Liver (tissue), 9 donors: Measurements from ENCODE around the gene SH3RF3. TPM values are rescaled to one million over a fixed set of nuclear protein-coding genes. Genes with fewer than 3 reads are reported as not detected.

Experiments
- DNase-seq: peaks from one replicate; pipeline ENCODE4 v3.0.0-alpha.2; 2017; ENCODE audit warnings: low spot score
- H3K27ac ChIP-seq, 2 donors: one replicate each; pipeline ENCODE4 v1.7.0; 2013; ENCODE audit warnings: inconsistent platforms in 2 of 2, low read length in 2 of 2, control low read depth in 1 of 2, low read depth in 1 of 2, mild to moderate bottlenecking in 1 of 2
- H3K27me3 ChIP-seq, 4 donors: one replicate each; pipeline versions ENCODE4 v1.6.1 to v1.7.0; 2013; ENCODE audit warnings: low read length in 3 of 4, inconsistent platforms in 1 of 4, mild to moderate bottlenecking in 1 of 4, moderate library complexity in 1 of 4; ENCODE audit not compliant: control insufficient read depth in 4 of 4, insufficient read depth in 4 of 4
- H3K36me3 ChIP-seq, 4 donors: one replicate each; pipeline versions ENCODE4 v1.6.1 to v1.7.0; 2013; ENCODE audit warnings: low read length in 3 of 4, mild to moderate bottlenecking in 3 of 4, low read depth in 1 of 4, moderate library complexity in 1 of 4; ENCODE audit not compliant: control insufficient read depth in 4 of 4, insufficient read depth in 3 of 4
- H3K4me1 ChIP-seq, 4 donors: one replicate each; pipeline versions ENCODE4 v1.6.1 to v1.7.0; 2013; ENCODE audit warnings: low read length in 3 of 4, mild to moderate bottlenecking in 3 of 4, moderate library complexity in 1 of 4; ENCODE audit not compliant: control insufficient read depth in 4 of 4, insufficient read depth in 4 of 4
- H3K4me3 ChIP-seq, 3 donors: one replicate each; pipeline versions ENCODE4 v1.6.1 to v1.7.0; 2013; ENCODE audit warnings: low read length in 3 of 3, control low read depth in 1 of 3, low read depth in 1 of 3, mild to moderate bottlenecking in 1 of 3
- H3K9ac ChIP-seq, 2 donors: one replicate each; pipeline ENCODE4 v1.7.0; 2013; ENCODE audit warnings: low read length in 2 of 2, mild to moderate bottlenecking in 2 of 2, moderate library complexity in 2 of 2, control low read depth in 1 of 2, low read depth in 1 of 2
- H3K9me3 ChIP-seq, 4 donors: one replicate each; pipeline versions ENCODE4 v1.6.1 to v1.7.0; 2013; ENCODE audit warnings: low read length in 3 of 4; ENCODE audit not compliant: control insufficient read depth in 4 of 4
- EGR1 ChIP-seq, 2 donors: IDR thresholded peaks; 2 replicates each; pipeline ENCODE4 v1.6.1; 2016 to 2018; ENCODE audit warnings: antibody characterized with exemption in 2 of 2, low read depth in 2 of 2
- FOXA1 ChIP-seq: IDR thresholded peaks from 2 replicates; pipeline ENCODE4 v1.6.1; 2016; ENCODE audit warnings: antibody characterized with exemption
- FOXA2 ChIP-seq: IDR thresholded peaks from 2 replicates; pipeline ENCODE4 v1.6.1; 2016; ENCODE audit warnings: antibody characterized with exemption
- GABPA ChIP-seq, 2 donors: IDR thresholded peaks in 1 of 2; conservative IDR thresholded peaks in 1 of 2; 2 replicates each; pipeline ENCODE4 v1.6.1; 2016; ENCODE audit warnings: antibody characterized with exemption in 2 of 2, mild to moderate bottlenecking in 1 of 2, moderate library complexity in 1 of 2
- HNF4A ChIP-seq, 2 donors: conservative IDR thresholded peaks; 2 replicates each; pipeline ENCODE4 v1.6.1; 2016; ENCODE audit warnings: antibody characterized with exemption in 2 of 2, mild to moderate bottlenecking in 2 of 2
- HNF4G ChIP-seq: IDR thresholded peaks from 2 replicates; pipeline ENCODE4 v1.6.1; 2016; ENCODE audit warnings: antibody characterized with exemption
- JUND ChIP-seq, 2 donors: IDR thresholded peaks; 2 replicates each; pipeline ENCODE4 v1.6.1; 2016; ENCODE audit warnings: antibody characterized with exemption in 2 of 2
- NR2F2 ChIP-seq: IDR thresholded peaks from 2 replicates; pipeline ENCODE4 v1.6.1; 2016; ENCODE audit warnings: antibody characterized with exemption
- RAD21 ChIP-seq, 2 donors: IDR thresholded peaks; 2 replicates each; pipeline ENCODE4 v1.6.1; 2016; ENCODE audit warnings: antibody characterized with exemption in 2 of 2, mild to moderate bottlenecking in 2 of 2
- RXRA ChIP-seq, 2 donors: IDR thresholded peaks; 2 replicates each; pipeline ENCODE4 v1.6.1; 2017 to 2018; ENCODE audit warnings: antibody characterized with exemption in 2 of 2, mild to moderate bottlenecking in 1 of 2
- SP1 ChIP-seq: IDR thresholded peaks from 2 replicates; pipeline ENCODE4 v1.6.1; 2018; ENCODE audit warnings: antibody characterized with exemption, mild to moderate bottlenecking
- TAF1 ChIP-seq: conservative IDR thresholded peaks from 2 replicates; pipeline ENCODE4 v1.6.1; 2016; ENCODE audit warnings: antibody characterized with exemption, mild to moderate bottlenecking
- YY1 ChIP-seq: IDR thresholded peaks from 2 replicates; pipeline ENCODE4 v1.6.1; 2016; ENCODE audit warnings: antibody characterized with exemption, mild to moderate bottlenecking
- WGBS: extraction: QIAGEN DNeasy Blood & Tissue Kit; methylation state at CpG from one replicate; pipeline ENCODE4 v1.1.7; 2013; 5-methylcytosine and 5-hydroxymethylcytosine counted together
- polyA plus RNA-seq, 2 donors: library from polyadenylated mRNA; stranded (reverse) in 1 of 2; unstranded in 1 of 2; fragments of 200-250 nt in 1 of 2; fragments of >200 nt in 1 of 2; fragmentation: Nextera tagmentation in 1 of 2; extraction: Ambion mirVana in 1 of 2; gene quantifications; one replicate each; pipeline versions ENCODE4 v1.2.1 to v1.2.3, GENCODE V29; 2013 to 2015
- total RNA-seq, 2 donors: library from RNA; depleted of rRNA; stranded (reverse); fragments of >200 nt; gene quantifications; one replicate each; pipeline ENCODE4 v1.2.3, GENCODE V29; 2014
- TF ChIP-seq, protein P1 (sequence below): IDR thresholded peaks from 2 replicates; pipeline ENCODE4 v1.6.1; 2016; ENCODE audit warnings: antibody characterized with exemption
- TF ChIP-seq, protein P2 (sequence below): fragments of 150-350 bp; IDR thresholded peaks from 2 replicates; pipeline ENCODE4 v1.5.1; 2017; ENCODE audit warnings: improper control_type of control experiment, low read depth, low read length; ENCODE audit not compliant: missing input control
- TF ChIP-seq, protein P3 (sequence below): IDR thresholded peaks from 2 replicates; pipeline ENCODE4 v1.6.1; 2016; ENCODE audit warnings: antibody characterized with exemption
- TF ChIP-seq, protein P4 (sequence below): IDR thresholded peaks from 2 replicates; pipeline ENCODE4 v1.6.1; 2016; ENCODE audit warnings: antibody characterized with exemption
- TF ChIP-seq, protein P5 (sequence below): IDR thresholded peaks from 2 replicates; pipeline ENCODE4 v1.6.1; 2016; ENCODE audit warnings: antibody characterized with exemption, mild to moderate bottlenecking
- donor health status: healthy.
- donor health status: healthy.
- donor health status: healthy.
- donor health status: healthy.
- donor health status: healthy.

The SH3RF3 gene
- total and polyA plus RNA-seq, 4 donors = 0.11 to 1.0 (median 0.54) TPM

DNA sequence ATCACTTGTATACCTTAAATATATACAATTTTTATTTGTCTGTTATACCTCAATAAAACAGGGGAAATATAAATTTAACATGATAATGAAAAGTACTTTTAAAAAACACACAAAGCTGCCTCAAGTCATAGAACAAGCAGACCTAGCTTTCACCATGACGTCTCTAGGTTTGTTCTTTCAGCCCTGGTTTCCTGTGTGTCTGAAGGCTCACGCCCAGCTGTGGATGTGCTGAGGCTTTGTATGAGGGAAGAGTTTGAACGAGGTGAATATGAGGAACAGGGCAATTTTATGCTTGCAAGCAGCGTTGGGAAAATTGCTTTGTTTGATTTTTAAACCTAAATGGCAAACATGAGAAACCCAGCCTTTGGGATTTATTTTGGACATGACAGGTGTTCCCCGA lies 15.3 kb downstream of the SH3RF3 start:
- Histone ChIP-seq H3K9ac (no peak overlapping the region), H3K4me3 (no peak overlapping the region)
- 74% methylated on average over 5 of the region's 5 CpGs for WGBS

DNA sequence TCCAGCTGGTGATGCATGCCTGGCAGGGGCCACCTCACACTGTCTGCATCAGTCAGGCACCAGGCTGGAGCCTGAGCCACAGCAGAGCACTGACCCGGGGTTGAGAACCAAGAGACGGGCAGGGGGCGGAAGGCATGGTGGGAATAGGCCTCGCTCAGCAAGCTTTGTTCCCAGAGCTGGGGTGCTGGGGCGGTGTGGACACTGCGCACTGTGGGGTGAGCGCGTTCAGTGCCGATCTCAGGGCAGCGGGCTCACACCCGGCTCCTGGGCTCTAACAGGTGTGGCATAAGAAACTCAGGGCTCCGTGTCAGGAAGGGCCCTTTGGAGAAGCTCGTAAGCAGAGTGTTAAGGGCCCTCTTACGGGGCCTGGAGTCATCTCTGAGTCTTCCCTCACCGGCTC lies 15.7 kb downstream of the SH3RF3 start:
- WGBS = 96% methylated on average over 15 of the region's 15 CpGs
- no peak for DNase-seq
- Histone ChIP-seq H3K36me3 (no peaks in the 10 kb centered on the region), H3K27ac (no peak overlapping the region), H3K9me3 (no peaks in the 10 kb centered on the region), H3K27me3 (no peaks in the 10 kb centered on the region), H3K9ac (no peak overlapping the region), H3K4me1 (no peaks in the 10 kb centered on the region), H3K4me3 (no peak overlapping the region)
- no peak for TF ChIP-seq GABPA (IDR thresholded peaks at IDR 0.05 in 1 of 2, conservative IDR thresholded peaks at IDR 0.05 in 1 of 2)
- no peak for TF ChIP-seq HNF4A (conservative IDR thresholded peaks at IDR 0.05)
- TF ChIP-seq YY1 = no peak
- no peak for TF ChIP-seq NR2F2
- no peak for TF ChIP-seq JUND (IDR thresholded peaks at IDR 0.05)
- TF ChIP-seq, protein P1, sequence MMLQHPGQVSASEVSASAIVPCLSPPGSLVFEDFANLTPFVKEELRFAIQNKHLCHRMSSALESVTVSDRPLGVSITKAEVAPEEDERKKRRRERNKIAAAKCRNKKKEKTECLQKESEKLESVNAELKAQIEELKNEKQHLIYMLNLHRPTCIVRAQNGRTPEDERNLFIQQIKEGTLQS = no peak
- TF ChIP-seq HNF4G = no peak
- TF ChIP-seq RAD21 (IDR thresholded peaks at IDR 0.05) = no peak
- TF ChIP-seq, protein P2, sequence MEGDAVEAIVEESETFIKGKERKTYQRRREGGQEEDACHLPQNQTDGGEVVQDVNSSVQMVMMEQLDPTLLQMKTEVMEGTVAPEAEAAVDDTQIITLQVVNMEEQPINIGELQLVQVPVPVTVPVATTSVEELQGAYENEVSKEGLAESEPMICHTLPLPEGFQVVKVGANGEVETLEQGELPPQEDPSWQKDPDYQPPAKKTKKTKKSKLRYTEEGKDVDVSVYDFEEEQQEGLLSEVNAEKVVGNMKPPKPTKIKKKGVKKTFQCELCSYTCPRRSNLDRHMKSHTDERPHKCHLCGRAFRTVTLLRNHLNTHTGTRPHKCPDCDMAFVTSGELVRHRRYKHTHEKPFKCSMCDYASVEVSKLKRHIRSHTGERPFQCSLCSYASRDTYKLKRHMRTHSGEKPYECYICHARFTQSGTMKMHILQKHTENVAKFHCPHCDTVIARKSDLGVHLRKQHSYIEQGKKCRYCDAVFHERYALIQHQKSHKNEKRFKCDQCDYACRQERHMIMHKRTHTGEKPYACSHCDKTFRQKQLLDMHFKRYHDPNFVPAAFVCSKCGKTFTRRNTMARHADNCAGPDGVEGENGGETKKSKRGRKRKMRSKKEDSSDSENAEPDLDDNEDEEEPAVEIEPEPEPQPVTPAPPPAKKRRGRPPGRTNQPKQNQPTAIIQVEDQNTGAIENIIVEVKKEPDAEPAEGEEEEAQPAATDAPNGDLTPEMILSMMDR = no peak
- TF ChIP-seq, protein P3, sequence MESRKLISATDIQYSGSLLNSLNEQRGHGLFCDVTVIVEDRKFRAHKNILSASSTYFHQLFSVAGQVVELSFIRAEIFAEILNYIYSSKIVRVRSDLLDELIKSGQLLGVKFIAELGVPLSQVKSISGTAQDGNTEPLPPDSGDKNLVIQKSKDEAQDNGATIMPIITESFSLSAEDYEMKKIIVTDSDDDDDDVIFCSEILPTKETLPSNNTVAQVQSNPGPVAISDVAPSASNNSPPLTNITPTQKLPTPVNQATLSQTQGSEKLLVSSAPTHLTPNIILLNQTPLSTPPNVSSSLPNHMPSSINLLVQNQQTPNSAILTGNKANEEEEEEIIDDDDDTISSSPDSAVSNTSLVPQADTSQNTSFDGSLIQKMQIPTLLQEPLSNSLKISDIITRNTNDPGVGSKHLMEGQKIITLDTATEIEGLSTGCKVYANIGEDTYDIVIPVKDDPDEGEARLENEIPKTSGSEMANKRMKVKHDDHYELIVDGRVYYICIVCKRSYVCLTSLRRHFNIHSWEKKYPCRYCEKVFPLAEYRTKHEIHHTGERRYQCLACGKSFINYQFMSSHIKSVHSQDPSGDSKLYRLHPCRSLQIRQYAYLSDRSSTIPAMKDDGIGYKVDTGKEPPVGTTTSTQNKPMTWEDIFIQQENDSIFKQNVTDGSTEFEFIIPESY = no peak
- no peak for TF ChIP-seq TAF1

More for the DNA sequence above, 15.3 kb downstream of the SH3RF3 start:
- Histone ChIP-seq H3K27me3 (no peaks in the 10 kb centered on the region), H3K36me3 (no peaks in the 10 kb centered on the region), H3K27ac (no peak overlapping the region), H3K4me1 (no peaks in the 10 kb centered on the region), H3K9me3 (no peaks in the 10 kb centered on the region)
- DNase-seq = no peak
- TF ChIP-seq, protein P4, sequence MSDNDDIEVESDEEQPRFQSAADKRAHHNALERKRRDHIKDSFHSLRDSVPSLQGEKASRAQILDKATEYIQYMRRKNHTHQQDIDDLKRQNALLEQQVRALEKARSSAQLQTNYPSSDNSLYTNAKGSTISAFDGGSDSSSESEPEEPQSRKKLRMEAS = no peak
- TF ChIP-seq FOXA2 (no peak), GABPA (IDR thresholded peaks at IDR 0.05 in 1 of 2, conservative IDR thresholded peaks at IDR 0.05 in 1 of 2) (no peak), YY1 (no peak), JUND (IDR thresholded peaks at IDR 0.05) (no peak), SP1 (no peak), RAD21 (IDR thresholded peaks at IDR 0.05) (no peak), FOXA1 (no peak), EGR1 (IDR thresholded peaks at IDR 0.05; ENCODE audit: low read depth in 2 of 2) (no peak), HNF4A (conservative IDR thresholded peaks at IDR 0.05) (no peak), RXRA (IDR thresholded peaks at IDR 0.05) (no peak), TAF1 (no peak)
- TF ChIP-seq, protein P5, sequence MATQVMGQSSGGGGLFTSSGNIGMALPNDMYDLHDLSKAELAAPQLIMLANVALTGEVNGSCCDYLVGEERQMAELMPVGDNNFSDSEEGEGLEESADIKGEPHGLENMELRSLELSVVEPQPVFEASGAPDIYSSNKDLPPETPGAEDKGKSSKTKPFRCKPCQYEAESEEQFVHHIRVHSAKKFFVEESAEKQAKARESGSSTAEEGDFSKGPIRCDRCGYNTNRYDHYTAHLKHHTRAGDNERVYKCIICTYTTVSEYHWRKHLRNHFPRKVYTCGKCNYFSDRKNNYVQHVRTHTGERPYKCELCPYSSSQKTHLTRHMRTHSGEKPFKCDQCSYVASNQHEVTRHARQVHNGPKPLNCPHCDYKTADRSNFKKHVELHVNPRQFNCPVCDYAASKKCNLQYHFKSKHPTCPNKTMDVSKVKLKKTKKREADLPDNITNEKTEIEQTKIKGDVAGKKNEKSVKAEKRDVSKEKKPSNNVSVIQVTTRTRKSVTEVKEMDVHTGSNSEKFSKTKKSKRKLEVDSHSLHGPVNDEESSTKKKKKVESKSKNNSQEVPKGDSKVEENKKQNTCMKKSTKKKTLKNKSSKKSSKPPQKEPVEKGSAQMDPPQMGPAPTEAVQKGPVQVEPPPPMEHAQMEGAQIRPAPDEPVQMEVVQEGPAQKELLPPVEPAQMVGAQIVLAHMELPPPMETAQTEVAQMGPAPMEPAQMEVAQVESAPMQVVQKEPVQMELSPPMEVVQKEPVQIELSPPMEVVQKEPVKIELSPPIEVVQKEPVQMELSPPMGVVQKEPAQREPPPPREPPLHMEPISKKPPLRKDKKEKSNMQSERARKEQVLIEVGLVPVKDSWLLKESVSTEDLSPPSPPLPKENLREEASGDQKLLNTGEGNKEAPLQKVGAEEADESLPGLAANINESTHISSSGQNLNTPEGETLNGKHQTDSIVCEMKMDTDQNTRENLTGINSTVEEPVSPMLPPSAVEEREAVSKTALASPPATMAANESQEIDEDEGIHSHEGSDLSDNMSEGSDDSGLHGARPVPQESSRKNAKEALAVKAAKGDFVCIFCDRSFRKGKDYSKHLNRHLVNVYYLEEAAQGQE = no peak
- TF ChIP-seq, protein P2 = no peak
- TF ChIP-seq, protein P1 = no peak
